Osteocyte (in vitro differentiated cells): ENCODE data around the gene NECTIN2. TPM values are rescaled to one million over a fixed set of nuclear protein-coding genes. Genes with fewer than 3 reads are reported as not detected.

Experiments used
- DNase-seq: peaks from one replicate; pipeline ENCODE4 v3.0.0; 2021; ENCODE audit warnings: mixed read lengths; ENCODE audit not compliant: unreplicated experiment; ENCODE audit errors: extremely low spot score
- H3K27ac Mint-ChIP-seq: one replicate; pipeline ENCODE4 v1.8.0; 2021; ENCODE audit warnings: mild to moderate bottlenecking, mixed read lengths; ENCODE audit not compliant: unreplicated experiment
- H3K27me3 Mint-ChIP-seq: one replicate; pipeline ENCODE4 v1.8.0; 2021; ENCODE audit warnings: mixed read lengths; ENCODE audit not compliant: unreplicated experiment
- H3K36me3 Mint-ChIP-seq: one replicate; pipeline ENCODE4 v1.8.0; 2021; ENCODE audit warnings: mixed read lengths; ENCODE audit not compliant: unreplicated experiment
- H3K4me1 Mint-ChIP-seq: one replicate; pipeline ENCODE4 v1.8.0; 2021; ENCODE audit warnings: mixed read lengths; ENCODE audit not compliant: unreplicated experiment
- H3K4me3 Mint-ChIP-seq: one replicate; pipeline ENCODE4 v1.8.0; 2021; ENCODE audit warnings: mild to moderate bottlenecking, moderate library complexity, mixed read lengths; ENCODE audit not compliant: unreplicated experiment
- H3K9me3 Mint-ChIP-seq: one replicate; pipeline ENCODE4 v1.8.0; 2021; ENCODE audit warnings: mixed read lengths; ENCODE audit not compliant: unreplicated experiment
- CTCF ChIP-seq: fragments of 200-600 bp; sonication (generic); IDR thresholded peaks from 2 replicates; pipeline ENCODE4 v1.5.0; 2021; ENCODE audit warnings: antibody characterized with exemption, mild to moderate bottlenecking, moderate library complexity
- total RNA-seq: library from RNA; stranded (reverse); gene quantifications from 2 replicates; pipeline ENCODE4 v1.2.1, GENCODE V29; 2021

NECTIN2 gene
- total RNA-seq, 1 donor from 2014 or later, result 117 TPM

DNA sequence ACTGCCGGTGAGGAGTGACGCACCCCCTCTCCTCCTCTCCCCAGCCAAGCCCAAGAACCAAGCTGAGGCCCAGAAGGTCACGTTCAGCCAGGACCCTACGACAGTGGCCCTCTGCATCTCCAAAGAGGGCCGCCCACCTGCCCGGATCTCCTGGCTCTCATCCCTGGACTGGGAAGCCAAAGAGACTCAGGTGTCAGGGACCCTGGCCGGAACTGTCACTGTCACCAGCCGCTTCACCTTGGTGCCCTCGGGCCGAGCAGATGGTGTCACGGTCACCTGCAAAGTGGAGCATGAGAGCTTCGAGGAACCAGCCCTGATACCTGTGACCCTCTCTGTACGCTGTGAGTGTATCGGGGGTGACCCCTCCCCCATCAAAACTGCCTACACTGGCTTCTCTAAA is 25.7 kb downstream of the NECTIN2 start:
- no peak overlapping the region for H3K4me3 Mint-ChIP-seq

GRCh38 chr19:44872661-44873060 is 26.6 kb downstream of the NECTIN2 start:
- Mint-ChIP-seq H3K27ac (no peak overlapping the region), H3K4me3 (no peak overlapping the region), H3K27me3 (no peaks in the 10 kb centered on the region), H3K9me3 (no peaks in the 10 kb centered on the region), H3K4me1 (peaks cover 37% of the 10 kb centered on the region), H3K36me3 (peaks cover 51% of the 10 kb centered on the region)
- TF ChIP-seq CTCF, result no peak
- DNase-seq, result no peak

More for the DNA sequence above, 25.7 kb downstream of the NECTIN2 start:
- no peak for DNase-seq
- Mint-ChIP-seq H3K27me3 (no peaks in the 10 kb centered on the region), H3K36me3 (peaks cover 55% of the 10 kb centered on the region), H3K4me1 (peaks cover 36% of the 10 kb centered on the region), H3K27ac (no peak overlapping the region), H3K9me3 (no peaks in the 10 kb centered on the region)
- TF ChIP-seq CTCF, result no peak

GRCh38 chr19:44874317-44874716 is 28.2 kb downstream of the NECTIN2 start:
- Mint-ChIP-seq H3K4me1 (peaks cover 24% of the 10 kb centered on the region), H3K27ac (no peak overlapping the region), H3K4me3 (no peak overlapping the region), H3K9me3 (no peaks in the 10 kb centered on the region), H3K36me3 (peaks cover 45% of the 10 kb centered on the region), H3K27me3 (no peaks in the 10 kb centered on the region)
- no peak for DNase-seq
- no peak for TF ChIP-seq CTCF

DNA sequence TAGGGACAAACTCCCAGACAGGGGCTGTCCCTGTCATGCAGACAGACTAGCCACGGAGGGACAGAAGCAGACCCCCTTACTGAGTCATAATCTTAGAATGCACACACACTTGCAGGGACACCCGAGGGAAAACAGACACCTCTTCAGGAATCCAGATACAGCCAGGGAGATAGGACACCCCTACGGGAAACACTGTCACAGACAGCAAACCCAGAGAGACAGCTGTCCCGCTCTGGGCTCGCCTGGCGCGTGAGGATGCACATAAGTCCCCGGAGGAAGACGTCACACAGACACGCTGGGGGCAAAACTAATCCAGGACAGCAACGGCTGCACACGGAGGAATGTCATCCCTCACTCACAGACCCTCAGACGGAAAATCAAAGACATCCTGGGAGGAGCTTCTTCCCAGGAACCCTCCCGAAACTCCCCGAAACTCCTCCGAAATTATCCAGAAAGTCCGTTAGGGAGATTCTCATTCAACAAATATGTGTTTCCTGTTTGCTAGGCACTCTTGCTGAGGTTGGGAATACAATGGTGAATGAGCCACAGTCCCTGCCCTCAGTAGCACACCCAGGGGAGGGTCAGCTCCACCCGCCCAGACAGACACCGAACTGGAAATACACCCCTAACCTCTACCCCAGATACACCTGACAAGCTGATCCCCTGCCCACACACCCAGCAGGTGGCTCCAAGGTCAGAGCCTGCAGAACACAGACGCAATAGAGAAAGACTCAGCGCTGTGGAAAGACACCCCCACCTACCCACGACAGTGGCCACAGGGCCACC is 29.8 kb downstream of the NECTIN2 start:
- peaks cover 39% of the 10 kb centered on the region for H3K36me3 Mint-ChIP-seq
- H3K4me1 Mint-ChIP-seq, result peaks cover 22% of the 10 kb centered on the region
- no peak for TF ChIP-seq CTCF
- H3K9me3 Mint-ChIP-seq, result no peaks in the 10 kb centered on the region
- H3K27ac Mint-ChIP-seq, result peak overlapping the region; percentile 38
- no peak overlapping the region for H3K4me3 Mint-ChIP-seq
- H3K27me3 Mint-ChIP-seq, result no peaks in the 10 kb centered on the region
- DNase-seq, result no peak

DNA sequence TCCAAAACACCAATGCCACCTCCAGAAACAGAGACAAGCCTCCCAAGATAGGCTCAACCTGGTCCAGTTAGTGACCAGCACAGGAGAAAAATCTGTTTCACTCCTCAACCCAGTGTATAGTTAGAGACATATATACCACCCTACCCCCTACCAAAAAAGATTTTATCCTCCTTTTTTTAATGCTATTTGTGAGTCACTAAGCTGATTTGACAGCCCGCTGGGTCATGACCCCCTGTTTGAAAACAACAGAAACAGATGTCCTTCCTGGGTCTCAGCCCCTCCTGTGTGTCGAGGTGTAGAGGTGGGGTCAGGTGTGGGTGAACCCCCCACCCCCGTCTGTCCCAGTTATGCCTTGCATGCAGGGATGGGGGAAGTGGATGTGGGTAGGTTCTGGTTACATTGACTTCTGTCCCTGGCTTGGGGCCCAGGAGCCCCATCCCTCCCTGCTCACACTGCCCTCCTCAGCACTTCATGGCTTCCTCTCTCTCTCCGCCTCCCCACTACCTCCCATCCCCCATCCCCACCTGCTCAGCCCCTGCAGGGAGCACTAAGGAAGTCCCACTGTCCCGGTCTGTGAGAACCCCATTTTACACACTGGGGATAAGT is 30.9 kb downstream of the NECTIN2 start:
- H3K27me3 Mint-ChIP-seq, result no peaks in the 10 kb centered on the region

More for the DNA sequence above, 30.9 kb downstream of the NECTIN2 start:
- no peak overlapping the region for H3K27ac Mint-ChIP-seq
- H3K4me1 Mint-ChIP-seq, result peaks cover 25% of the 10 kb centered on the region
- no peak overlapping the region for H3K4me3 Mint-ChIP-seq
- no peak for DNase-seq
- peaks cover 37% of the 10 kb centered on the region for H3K36me3 Mint-ChIP-seq
- no peak for TF ChIP-seq CTCF
- no peaks in the 10 kb centered on the region for H3K9me3 Mint-ChIP-seq
